Endothelial cell of umbilical vein (primary cell): Measurements from ENCODE around the gene ACO2. TPM values are rescaled to one million over a fixed set of nuclear protein-coding genes. Genes with fewer than 3 reads are reported as not detected.

Experiments
- BruUV-seq: library from RNA; stranded (reverse); fragments of 400-500 nt; replicated peaks from 2 replicates; lab custom pipeline; 2021; lab: Mats Ljungman, UMichigan
- CTCF ChIA-PET: fragments of 300-600, 350-600 bp; sonication (Branson Sonifier 250); formaldehyde crosslinking; loops from one replicate; lab custom pipeline; 2021; ENCODE audit warnings: antibody characterized with exemption, inconsistent platforms; lab: Charles Lee
- POLR2A ChIA-PET: fragments of 300-600, 350-600 bp; sonication (Branson Sonifier 250); formaldehyde crosslinking; loops from one replicate; lab custom pipeline; 2021; ENCODE audit warnings: antibody characterized with exemption, inconsistent platforms; lab: Charles Lee
- DNase-seq: peaks from one replicate; pipeline ENCODE4 v3.0.0-alpha.2; 2011; ENCODE audit warnings: low read depth, low spot score
- FAIRE-seq: peaks from 2 replicates; lab custom pipeline; 2011; peaks lifted over from hg19 to GRCh38; lab: Jason Lieb, UNC
- H2AFZ ChIP-seq: 2 replicates; pipeline ENCODE4 v1.6.0; 2012; ENCODE audit warnings: low read depth, low read length, control low read depth, inconsistent platforms
- H3K27ac ChIP-seq: 2 replicates; pipeline ENCODE4 v1.5.1; 2011; ENCODE audit warnings: low read depth, mild to moderate bottlenecking, control low read depth, low read length, moderate library complexity; ENCODE audit not compliant: insufficient read depth
- H3K27me3 ChIP-seq, 2 experiments: 2 replicates each; pipeline versions ENCODE4 v1.6.0 to v1.6.1; 2011; ENCODE audit warnings: low read length in 2 of 2, mixed read lengths in 1 of 2; ENCODE audit not compliant: control insufficient read depth in 2 of 2, insufficient read depth in 2 of 2
- H3K36me3 ChIP-seq, 2 experiments: 2 replicates in 1 of 2; 3 replicates in 1 of 2; pipeline ENCODE4 v1.5.1; 2011; ENCODE audit warnings: low read length in 2 of 2, mild to moderate bottlenecking in 1 of 2, moderate library complexity in 1 of 2; ENCODE audit not compliant: control insufficient read depth in 2 of 2, insufficient read depth in 2 of 2; ENCODE audit errors: extremely low read depth in 1 of 2
- H3K4me1 ChIP-seq: 3 replicates; pipeline ENCODE4 v1.5.1; 2011; ENCODE audit warnings: mild to moderate bottlenecking, low read length; ENCODE audit not compliant: control insufficient read depth, insufficient read depth; ENCODE audit errors: extremely low read depth
- H3K4me2 ChIP-seq: 2 replicates; pipeline ENCODE4 v1.6.1; 2011; ENCODE audit warnings: low read length, control low read depth, mixed read lengths; ENCODE audit not compliant: insufficient read depth
- H3K4me3 ChIP-seq, 3 experiments: fragments of 200-600 bp in 1 of 3; sonication (generic), shearing (Covaris generic) in 1 of 3; replicated peaks in 1 of 3; 2 replicates each; pipeline ENCODE4 v1.5.1; 2011 to 2016; ENCODE audit warnings: control low read depth in 3 of 3, low read length in 3 of 3, mild to moderate bottlenecking in 2 of 3, inconsistent platforms in 1 of 3, low read depth in 1 of 3, moderate library complexity in 1 of 3; ENCODE audit not compliant: insufficient read depth in 1 of 3
- H3K79me2 ChIP-seq: 2 replicates; pipeline ENCODE4 v1.6.0; 2012; ENCODE audit warnings: low read length, inconsistent platforms; ENCODE audit not compliant: control insufficient read depth, insufficient read depth
- H3K9ac ChIP-seq: replicated peaks from 2 replicates; pipeline ENCODE3; 2011; ENCODE audit warnings: low read length, control low read depth; ENCODE audit not compliant: insufficient read depth; ENCODE audit errors: extremely low read depth
- H3K9me1 ChIP-seq: replicated peaks from 3 replicates; pipeline ENCODE4 v1.6.0; 2011; ENCODE audit warnings: mild to moderate bottlenecking, low read length; ENCODE audit not compliant: control insufficient read depth, insufficient read depth; ENCODE audit errors: extremely low read depth
- H3K9me3 ChIP-seq: replicated peaks from 2 replicates; pipeline ENCODE4 v1.5.1; 2012; ENCODE audit warnings: low read length, inconsistent platforms; ENCODE audit not compliant: control insufficient read depth, insufficient read depth
- H4K20me1 ChIP-seq: replicated peaks from 2 replicates; pipeline ENCODE3; 2011; ENCODE audit warnings: mild to moderate bottlenecking, low read length; ENCODE audit not compliant: control insufficient read depth, insufficient read depth; ENCODE audit errors: extremely low read depth
- CTCF ChIP-seq, 2 donors: IDR thresholded peaks; 1 replicate in 1 of 2; 2 replicates in 1 of 2; pipeline ENCODE4 v1.5.1; 2011; ENCODE audit warnings: low read length in 2 of 2, mild to moderate bottlenecking in 2 of 2, moderate library complexity in 2 of 2, control low read depth in 1 of 2, inconsistent platforms in 1 of 2, low read depth in 1 of 2; ENCODE audit not compliant: insufficient read depth in 1 of 2; ENCODE audit errors: extremely low read depth in 1 of 2
- EZH2 ChIP-seq: IDR thresholded peaks from 2 replicates; pipeline ENCODE4 v1.6.1; 2012; ENCODE audit warnings: borderline replicate concordance, low read depth, mild to moderate bottlenecking, moderate library complexity, low read length, inconsistent platforms; ENCODE audit not compliant: severe bottlenecking
- FOS ChIP-seq: IDR thresholded peaks from 2 replicates; pipeline ENCODE4 v1.6.1; 2011; ENCODE audit warnings: mild to moderate bottlenecking, low read length, moderate library complexity, borderline replicate concordance; ENCODE audit not compliant: insufficient read depth
- GATA2 ChIP-seq: IDR thresholded peaks from 2 replicates; pipeline ENCODE4 v1.7.0; 2011; ENCODE audit warnings: low read depth, mild to moderate bottlenecking, moderate library complexity, mixed read lengths, low read length; ENCODE audit not compliant: insufficient read length, insufficient read depth
- JUN ChIP-seq: IDR thresholded peaks from 2 replicates; pipeline ENCODE4 v1.6.1; 2011; ENCODE audit warnings: borderline replicate concordance, low read depth; ENCODE audit not compliant: insufficient read length, insufficient read depth
- MYC ChIP-seq: IDR thresholded peaks from one replicate; pipeline ENCODE4 v1.6.1; 2011; ENCODE audit warnings: mild to moderate bottlenecking, low read depth, low read length
- POLR2A ChIP-seq: IDR thresholded peaks from 2 replicates; pipeline ENCODE4 v1.6.1; 2012; ENCODE audit warnings: low read depth, mild to moderate bottlenecking, control low read depth, low read length
- POLR2AphosphoS5 ChIP-seq: IDR thresholded peaks from 2 replicates; pipeline ENCODE4 v1.6.1; 2012; ENCODE audit warnings: low read depth, mild to moderate bottlenecking, control low read depth, low read length, moderate library complexity; ENCODE audit not compliant: insufficient read depth
- dilution Hi-C: fragments of 300-500 bp; cut with MboI; formaldehyde crosslinking; loops from one replicate; pipeline ENCODE4 v1.15.0; 2019; ENCODE audit warnings: low sequenced_read_pairs; ENCODE audit not compliant: extremely low pct_ligation_motif_present
- intact Hi-C: fragments of 100-400 bp; cut with micrococcal nuclease; formaldehyde crosslinking; loops from one replicate; pipeline ENCODE4 v1.10.0; 2022
- polyA plus RNA-seq, 4 experiments: library from polyadenylated mRNA; depleted of rRNA in 3 of 4; stranded (reverse) in 3 of 4; unstranded in 1 of 4; fragments of >200 nt; gene quantifications; 2 replicates each; pipeline versions ENCODE4 v1.2.1 to v1.2.3, GENCODE V29; 2011 to 2012; ENCODE audit warnings: missing spikeins in 1 of 4
- total RNA-seq: library from RNA; stranded (reverse); gene quantifications from 2 replicates; pipeline ENCODE4 v1.2.3, GENCODE V29; 2021
- TF ChIP-seq, protein P1 (sequence below): IDR thresholded peaks from 2 replicates; pipeline ENCODE4 v1.6.1; 2011; ENCODE audit not compliant: insufficient read depth, insufficient read length

ACO2 gene
- total and polyA plus RNA-seq, 2 donors (not counting 3 experiments of a cell fraction or from before 2014, with no cell fraction given) = 63.8 to 79.7 TPM

DNA sequence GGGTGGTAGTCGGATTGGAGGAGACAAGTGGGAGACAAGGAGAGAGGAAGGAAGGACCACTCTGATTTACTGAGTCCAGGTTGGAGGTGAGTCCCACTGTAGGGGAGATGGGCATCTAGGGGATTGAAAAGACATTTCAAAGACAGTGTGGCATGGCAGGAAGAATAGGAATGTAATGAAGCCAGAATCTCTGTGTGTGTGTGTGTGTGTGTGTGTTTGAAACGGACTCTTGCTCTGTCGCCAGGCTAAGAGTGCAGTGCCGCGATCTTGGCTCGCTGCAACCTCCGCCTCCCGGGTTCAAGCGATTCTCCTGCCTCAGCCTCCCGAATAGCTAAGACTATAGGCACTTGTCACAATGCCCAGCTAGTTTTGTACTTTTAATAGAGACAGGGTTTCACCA lies 87.6 kb downstream of the ACO2 start:
- Histone ChIP-seq H4K20me1 (no peaks in the 10 kb centered on the region), H3K27ac (no peak overlapping the region), H2AFZ (no peak overlapping the region), H3K27me3 (peaks cover 0 to 8% of the 10 kb centered on the region in 2 experiments), H3K9ac (no peak overlapping the region), H3K4me2 (no peak overlapping the region), H3K9me3 (no peaks in the 10 kb centered on the region), H3K4me3 (no peak overlapping the region), H3K4me1 (no peaks in the 10 kb centered on the region), H3K79me2 (no peaks in the 10 kb centered on the region), H3K9me1 (no peaks in the 10 kb centered on the region), H3K36me3 (no peaks in the 10 kb centered on the region)
- intact Hi-C loops = no loop called here
- TF ChIP-seq EZH2 (no peak), POLR2A (no peak), JUN (no peak), GATA2 (no peak), MYC (no peak), FOS (no peak), CTCF (IDR thresholded peaks at IDR 0.05; ENCODE audit: extremely low read depth in 1 of 2, insufficient read depth in 1 of 2, low read depth in 1 of 2, low read length in 2 of 2) (no peak), POLR2AphosphoS5 (no peak)
- TF ChIP-seq, protein P1, sequence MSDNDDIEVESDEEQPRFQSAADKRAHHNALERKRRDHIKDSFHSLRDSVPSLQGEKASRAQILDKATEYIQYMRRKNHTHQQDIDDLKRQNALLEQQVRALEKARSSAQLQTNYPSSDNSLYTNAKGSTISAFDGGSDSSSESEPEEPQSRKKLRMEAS = no peak
- ChIA-PET CTCF (interaction anchor here (1.2 to 3.7 kb wide), 3 partner anchors 9 to 20 kb away, joined by 3 to 18 read pairs (median 7); partner anchors contain the start of gene POLR3H), POLR2A (no interaction called here)
- no TSS peak for BruUV-seq
- no peak for FAIRE-seq
- dilution Hi-C loops = no loop called here
- DNase-seq = no peak
